ENCODE results near the gene JCAD. TPM values are rescaled to one million over a fixed set of nuclear protein-coding genes. Genes with fewer than 3 reads are reported as not detected.

The JCAD gene
- polyA plus RNA-seq, 1 of the 3 experiments (the other 2 are of a cell fraction) = 19.0 TPM

GRCh38 chr10:30014511-30014910 lies 44.9 kb downstream of the JCAD start:
- ChIA-PET POLR2A (no interaction called here), CTCF (interaction anchor here (0.6 to 9.4 kb wide), 4 partner anchors 12 to 227 kb away, joined by 3 to 70 read pairs (median 8); no protein-coding TSS in a partner anchor)
- peaks cover 9 to 23% of the 10 kb centered on the region in 2 experiments; a peak in 3 of 4 replicates for H3K4me1 ChIP-seq (ENCODE audit: control insufficient read depth in 1 of 2, insufficient read depth in 2 of 2, low read depth in 1 of 2, low read length in 1 of 2)
- H3K9me3 ChIP-seq = no peaks in the 10 kb centered on the region
- no peak overlapping the region for H3K4me3 ChIP-seq (ENCODE audit: low read depth in 2 of 2, low read length in 1 of 2)
- H3K4me2 ChIP-seq = no peak overlapping the region
- DNase-seq = no peak
- no peaks in the 10 kb centered on the region for H3K9me2 ChIP-seq
- H2AFZ ChIP-seq (ENCODE audit: low read depth) = no peak overlapping the region
- H3K79me2 ChIP-seq (ENCODE audit: insufficient read depth) = no peaks in the 10 kb centered on the region; the same call in none of the 2 replicates
- peaks cover 6% of the 10 kb centered on the region for H4K20me1 ChIP-seq (ENCODE audit: insufficient read depth)
- no peaks in the 10 kb centered on the region for H3K27me3 ChIP-seq (ENCODE audit: insufficient read depth)
- peaks cover 38 to 58% of the 10 kb centered on the region in 2 experiments for H3K36me3 ChIP-seq (replicated peaks in 1 of 2; ENCODE audit: control insufficient read depth in 1 of 2, insufficient read depth in 2 of 2, low read length in 1 of 2)
- TF ChIP-seq FOSL2 (IDR thresholded peaks at IDR 0.05; ENCODE audit: borderline replicate concordance, low read depth) (peak; percentile 13; the same call in 1 of the 2 replicates), PBX3 (IDR thresholded peaks at IDR 0.05) (0 out of 2 replicates have a peak, but pooled peaks have one; percentile 18), RXRA (IDR thresholded peaks at IDR 0.05; ENCODE audit: borderline replicate concordance, low read depth) (no peak)
- peaks cover 44% of the 10 kb centered on the region for H3F3A ChIP-seq (replicated peaks; ENCODE audit: insufficient read depth)
- no peak overlapping the region for H3K9ac ChIP-seq
- peak overlapping the region in 1 of 2 experiments; percentile 27; a peak in 1 of 4 replicates for H3K27ac ChIP-seq (ENCODE audit: low read depth in 2 of 2, low read length in 1 of 2)
- 68% methylated on average over 8 of the region's 8 CpGs for WGBS (ENCODE audit: low lambda C conversion rate)

- Histone ChIP-seq H3K79me2 (ENCODE audit: insufficient read depth) (no peaks in the 10 kb centered on the region), H3K4me2 (no peak overlapping the region), H3K4me3 (ENCODE audit: low read depth in 2 of 2, low read length in 1 of 2) (no peak overlapping the region), H4K20me1 (ENCODE audit: insufficient read depth) (no peaks in the 10 kb centered on the region; the same call in 1 of the 2 replicates), H3K36me3 (replicated peaks in 1 of 2; ENCODE audit: control insufficient read depth in 1 of 2, insufficient read depth in 2 of 2, low read length in 1 of 2) (peaks cover 38 to 53% of the 10 kb centered on the region in 2 experiments), H3K9me3 (no peaks in the 10 kb centered on the region), H3K4me1 (ENCODE audit: control insufficient read depth in 1 of 2, insufficient read depth in 2 of 2, low read depth in 1 of 2, low read length in 1 of 2) (peaks cover 9 to 23% of the 10 kb centered on the region in 2 experiments; a peak in 3 of 4 replicates), H3K27me3 (ENCODE audit: insufficient read depth) (no peaks in the 10 kb centered on the region), H3K9ac (no peak overlapping the region), H3K9me2 (no peaks in the 10 kb centered on the region), H2AFZ (ENCODE audit: low read depth) (no peak overlapping the region), H3K27ac (ENCODE audit: low read depth in 2 of 2, low read length in 1 of 2) (no peak overlapping the region; a peak in 1 of 4 replicates), H3F3A (replicated peaks; ENCODE audit: insufficient read depth) (peaks cover 44% of the 10 kb centered on the region)
- no peak for DNase-seq
- 91% methylated on average over 2 of the region's 5 CpGs for WGBS (ENCODE audit: low lambda C conversion rate)
- TF ChIP-seq MEF2A (IDR thresholded peaks at IDR 0.05; ENCODE audit: borderline replicate concordance, low read depth) = no peak
- POLR2A ChIA-PET = no interaction called here
- CTCF ChIA-PET = interaction anchor here (0.6 to 9.4 kb wide), 3 partner anchors 15 to 174 kb away, joined by 3 to 70 read pairs (median 4); no protein-coding TSS in a partner anchor
Measured at GRCh38 chr10:30013757-30014156, 45.6 kb downstream of the JCAD start.

- Histone ChIP-seq H3K27me3 (ENCODE audit: insufficient read depth) (no peaks in the 10 kb centered on the region), H3K4me2 (no peak overlapping the region), H3K4me3 (ENCODE audit: low read depth in 2 of 2, low read length in 1 of 2) (no peak overlapping the region), H4K20me1 (ENCODE audit: insufficient read depth) (no peaks in the 10 kb centered on the region; the same call in 1 of the 2 replicates), H3K79me2 (ENCODE audit: insufficient read depth) (no peaks in the 10 kb centered on the region), H3K9ac (no peak overlapping the region), H3K4me1 (ENCODE audit: control insufficient read depth in 1 of 2, insufficient read depth in 2 of 2, low read depth in 1 of 2, low read length in 1 of 2) (peaks cover 9 to 30% of the 10 kb centered on the region in 2 experiments; a peak in 3 of 4 replicates), H3K36me3 (replicated peaks in 1 of 2; ENCODE audit: control insufficient read depth in 1 of 2, insufficient read depth in 2 of 2, low read length in 1 of 2) (peaks cover 30 to 37% of the 10 kb centered on the region in 2 experiments), H3F3A (replicated peaks; ENCODE audit: insufficient read depth) (peaks cover 41% of the 10 kb centered on the region), H2AFZ (ENCODE audit: low read depth) (no peak overlapping the region), H3K27ac (ENCODE audit: low read depth in 2 of 2, low read length in 1 of 2) (no peak overlapping the region; a peak in 1 of 4 replicates), H3K9me3 (no peaks in the 10 kb centered on the region), H3K9me2 (no peaks in the 10 kb centered on the region)
- ChIA-PET POLR2A (no interaction called here), CTCF (interaction anchor here (1.7 to 9.4 kb wide), 4 partner anchors 9 to 229 kb away, joined by 4 to 70 read pairs (median 16); no protein-coding TSS in a partner anchor)
- WGBS (ENCODE audit: low lambda C conversion rate) = 63% methylated on average over 3 of the region's 4 CpGs
- DNase-seq = no peak
- TF ChIP-seq PBX3 (IDR thresholded peaks at IDR 0.05) = no peak
- TF ChIP-seq ZBTB33 (IDR thresholded peaks at IDR 0.05; ENCODE audit: borderline replicate concordance, low read depth) = no peak
- TF ChIP-seq MEF2A (IDR thresholded peaks at IDR 0.05; ENCODE audit: borderline replicate concordance, low read depth) = no peak
- no peak for TF ChIP-seq USF2 (IDR thresholded peaks at IDR 0.05; ENCODE audit: borderline replicate concordance, low read depth, low read length)
- TF ChIP-seq RXRA (IDR thresholded peaks at IDR 0.05; ENCODE audit: borderline replicate concordance, low read depth) = no peak
- no peak for TF ChIP-seq NRF1 (IDR thresholded peaks at IDR 0.05; ENCODE audit: low read depth, low read length)
- TF ChIP-seq USF1 (IDR thresholded peaks at IDR 0.05; ENCODE audit: borderline replicate concordance, low read depth) = no peak
- no peak for TF ChIP-seq GATA2 (CRISPR knock-in tag; IDR thresholded peaks at IDR 0.05)
- no peak for TF ChIP-seq RCOR1 (IDR thresholded peaks at IDR 0.05; ENCODE audit: low read length)
Measured at GRCh38 chr10:30011956-30012647, 47.3 kb downstream of the JCAD start.
